Measurements from ENCODE around the gene ZDHHC14.

Gene ZDHHC14

DNA sequence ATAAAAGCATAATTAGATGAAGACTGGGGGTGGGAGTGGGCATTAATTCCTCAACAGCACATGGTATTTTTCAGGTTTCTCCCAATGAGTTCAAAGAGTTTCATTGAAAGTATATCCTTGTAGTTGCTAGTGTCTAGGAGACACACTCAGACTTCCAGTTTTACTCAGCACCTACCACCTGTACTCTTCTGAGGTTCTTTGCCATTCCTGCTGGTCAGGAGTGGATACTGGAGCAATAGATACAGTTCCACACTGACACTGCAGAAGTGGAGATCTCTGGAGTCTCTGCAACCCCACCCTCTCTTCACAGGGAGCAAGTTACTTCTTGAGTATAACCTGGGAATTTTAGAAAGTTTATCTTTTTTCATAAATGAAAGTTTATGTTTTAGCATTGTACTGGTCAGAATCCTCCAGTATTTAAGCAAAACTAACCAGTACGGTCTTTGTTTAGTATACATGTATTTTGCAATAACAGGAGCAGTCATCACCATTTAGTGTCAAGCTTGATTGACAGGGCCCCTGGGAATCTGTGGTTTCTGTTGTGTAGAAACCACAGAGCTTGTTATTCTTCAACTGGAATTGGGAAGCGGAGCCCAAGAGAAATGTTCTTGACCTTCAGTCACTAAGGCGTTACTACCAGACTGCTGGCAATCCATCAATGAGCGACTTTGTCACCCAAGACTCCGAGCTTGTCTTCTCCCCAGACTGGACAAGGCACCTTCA lies 148.1 kb downstream of the ZDHHC14 start:
- DNase-seq (ENCODE audit: low read depth): no peak
- TF ChIP-seq, protein P1, sequence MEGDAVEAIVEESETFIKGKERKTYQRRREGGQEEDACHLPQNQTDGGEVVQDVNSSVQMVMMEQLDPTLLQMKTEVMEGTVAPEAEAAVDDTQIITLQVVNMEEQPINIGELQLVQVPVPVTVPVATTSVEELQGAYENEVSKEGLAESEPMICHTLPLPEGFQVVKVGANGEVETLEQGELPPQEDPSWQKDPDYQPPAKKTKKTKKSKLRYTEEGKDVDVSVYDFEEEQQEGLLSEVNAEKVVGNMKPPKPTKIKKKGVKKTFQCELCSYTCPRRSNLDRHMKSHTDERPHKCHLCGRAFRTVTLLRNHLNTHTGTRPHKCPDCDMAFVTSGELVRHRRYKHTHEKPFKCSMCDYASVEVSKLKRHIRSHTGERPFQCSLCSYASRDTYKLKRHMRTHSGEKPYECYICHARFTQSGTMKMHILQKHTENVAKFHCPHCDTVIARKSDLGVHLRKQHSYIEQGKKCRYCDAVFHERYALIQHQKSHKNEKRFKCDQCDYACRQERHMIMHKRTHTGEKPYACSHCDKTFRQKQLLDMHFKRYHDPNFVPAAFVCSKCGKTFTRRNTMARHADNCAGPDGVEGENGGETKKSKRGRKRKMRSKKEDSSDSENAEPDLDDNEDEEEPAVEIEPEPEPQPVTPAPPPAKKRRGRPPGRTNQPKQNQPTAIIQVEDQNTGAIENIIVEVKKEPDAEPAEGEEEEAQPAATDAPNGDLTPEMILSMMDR (IDR thresholded peaks at IDR 0.05; ENCODE audit: control insufficient read depth, insufficient read depth, low read depth, low read length, missing control alignments): no peak
- no peak overlapping the region for H3K4me3 ChIP-seq (ENCODE audit: control insufficient read depth, low read depth, low read length)

DNA sequence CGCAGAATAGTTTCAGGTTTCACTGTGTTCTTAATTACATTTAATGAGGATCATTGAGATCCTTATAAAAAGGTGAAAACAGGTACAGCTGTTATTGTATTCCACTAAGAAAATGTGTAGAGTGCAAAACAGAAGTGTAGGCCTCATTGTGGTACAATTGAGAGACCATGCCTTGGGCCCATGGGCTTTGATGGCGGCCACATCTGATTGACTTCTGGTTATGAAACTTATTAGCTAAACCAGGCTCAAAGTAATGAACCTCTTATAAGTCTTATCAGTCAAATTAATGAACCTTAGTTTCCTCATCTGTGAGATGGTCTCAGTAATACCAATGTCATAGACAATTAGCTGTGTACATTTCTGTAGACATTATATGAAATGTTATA lies 148.7 kb downstream of the ZDHHC14 start:
- TF ChIP-seq, protein P1 (IDR thresholded peaks at IDR 0.05; ENCODE audit: control insufficient read depth, insufficient read depth, low read depth, low read length, missing control alignments): no peak
- H3K4me3 ChIP-seq (ENCODE audit: control insufficient read depth, low read depth, low read length): no peak overlapping the region
- no peak for DNase-seq (ENCODE audit: low read depth)

DNA sequence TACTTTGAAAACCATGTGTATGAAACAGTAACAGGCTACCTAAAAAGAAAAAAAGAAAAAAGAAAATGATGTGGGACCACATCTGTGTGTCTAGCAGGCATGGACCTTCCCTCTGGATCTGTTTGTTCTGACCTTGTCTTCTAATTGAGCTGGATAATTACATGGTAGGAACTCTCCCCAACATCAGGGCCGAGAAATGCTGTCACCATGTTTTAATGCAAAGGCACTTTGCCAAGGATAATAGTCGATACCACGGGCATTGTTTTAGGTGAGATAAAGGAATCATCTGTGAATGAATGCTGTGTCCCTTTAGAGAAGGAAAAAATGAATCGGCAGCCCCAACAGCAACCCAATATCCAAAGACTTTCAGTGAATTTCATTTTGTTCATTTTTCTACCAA lies 149.1 kb downstream of the ZDHHC14 start:
- DNase-seq (ENCODE audit: low read depth): no peak
- H3K4me3 ChIP-seq (ENCODE audit: control insufficient read depth, low read depth, low read length): no peak overlapping the region
- TF ChIP-seq, protein P1 (IDR thresholded peaks at IDR 0.05; ENCODE audit: control insufficient read depth, insufficient read depth, low read depth, low read length, missing control alignments): no peak

DNA sequence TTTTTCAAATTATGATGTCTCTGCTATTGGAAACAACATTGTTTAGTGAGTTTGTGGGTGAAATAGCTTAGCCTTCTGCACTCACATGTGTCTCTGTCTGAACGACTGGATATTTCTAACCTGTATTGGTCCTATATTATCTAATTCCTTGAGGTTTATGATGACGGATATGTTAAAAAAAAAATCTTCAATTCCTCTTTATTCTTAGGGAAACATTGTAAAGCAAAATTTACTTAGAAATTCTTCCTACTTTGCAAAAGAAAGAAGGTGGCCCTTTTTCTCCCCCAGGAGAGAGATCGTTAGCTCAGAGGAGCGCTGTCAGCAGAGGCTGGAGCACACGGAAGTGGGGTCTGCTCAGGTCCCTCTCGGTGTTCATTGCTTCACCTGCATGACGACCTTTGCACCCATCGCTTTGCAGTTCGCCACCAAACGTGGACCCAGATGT lies 149.8 kb downstream of the ZDHHC14 start:
- no peak for DNase-seq (ENCODE audit: low read depth)
- H3K4me3 ChIP-seq (ENCODE audit: control insufficient read depth, low read depth, low read length): no peak overlapping the region
- TF ChIP-seq, protein P1 (IDR thresholded peaks at IDR 0.05; ENCODE audit: control insufficient read depth, insufficient read depth, low read depth, low read length, missing control alignments): no peak

DNA sequence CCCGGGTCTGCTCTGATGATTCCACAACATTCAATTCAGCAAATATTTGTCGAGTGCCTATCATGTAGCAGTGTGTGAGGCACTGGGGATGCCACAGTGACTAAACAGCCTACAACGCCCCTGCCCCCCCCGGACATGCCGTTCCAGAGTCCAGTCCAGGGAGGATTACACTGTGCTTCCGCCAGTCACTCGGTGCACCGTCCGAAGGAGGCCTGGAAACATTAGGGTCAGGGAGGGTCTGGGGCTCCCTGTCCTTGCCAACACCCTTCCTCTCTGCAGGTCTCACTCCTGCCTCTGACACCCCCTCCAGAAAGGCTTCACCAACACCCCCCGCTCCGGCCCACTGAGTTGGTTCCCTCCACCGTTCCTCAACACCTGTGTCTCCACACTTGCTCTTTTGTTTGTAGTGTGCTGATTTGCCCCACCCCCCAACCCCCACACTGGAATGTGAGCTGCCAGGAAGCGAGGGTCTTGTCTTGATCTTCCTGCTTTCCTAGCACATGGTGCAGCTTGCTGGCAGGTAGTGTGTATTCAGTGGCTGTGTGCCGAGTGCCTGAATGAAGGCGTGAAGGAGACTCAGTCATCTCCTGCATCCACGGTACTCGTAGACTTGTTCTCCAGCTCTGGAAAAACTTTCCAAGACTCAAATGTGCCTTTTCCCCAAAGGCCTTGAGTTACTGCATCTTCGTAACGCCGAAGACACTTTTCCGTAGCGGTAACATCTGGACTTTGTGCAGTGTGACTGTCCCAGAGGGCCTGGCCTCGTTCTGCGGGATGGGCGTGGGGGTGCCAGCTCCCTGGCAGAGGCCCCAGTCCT lies 150.4 kb downstream of the ZDHHC14 start:
- TF ChIP-seq, protein P1 (IDR thresholded peaks at IDR 0.05; ENCODE audit: control insufficient read depth, insufficient read depth, low read depth, low read length, missing control alignments): no peak

DNA sequence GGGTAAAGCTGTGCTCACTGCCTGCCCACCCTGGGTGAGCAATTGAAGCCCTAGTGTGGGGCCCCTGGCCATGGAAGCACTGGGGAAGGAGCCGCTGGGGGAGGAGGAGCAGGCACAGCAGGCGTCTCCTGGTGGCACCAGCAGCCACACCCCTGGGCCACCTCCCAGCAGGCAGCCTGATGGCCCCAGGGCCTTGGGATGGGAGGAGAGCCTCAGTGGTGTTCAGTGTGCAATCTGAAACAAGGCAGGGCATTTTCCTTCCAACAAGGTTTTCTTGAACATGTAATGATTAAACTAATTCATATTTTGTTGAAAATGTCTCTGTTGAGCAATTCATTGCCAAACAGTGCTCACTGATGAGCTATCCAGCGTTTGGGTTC lies 151.0 kb downstream of the ZDHHC14 start:
- TF ChIP-seq, protein P1 (IDR thresholded peaks at IDR 0.05; ENCODE audit: control insufficient read depth, insufficient read depth, low read depth, low read length, missing control alignments): no peak
- H3K4me3 ChIP-seq (ENCODE audit: control insufficient read depth, low read depth, low read length): no peak overlapping the region
- no peak for DNase-seq (ENCODE audit: low read depth)

More for the DNA sequence above, 150.4 kb downstream of the ZDHHC14 start:
- DNase-seq (ENCODE audit: low read depth): no peak
- H3K4me3 ChIP-seq (ENCODE audit: control insufficient read depth, low read depth, low read length): no peak overlapping the region
